CD4-positive, alpha-beta T cell treated with Interleukin-4 for 4 hours (primary cell): Measurements from ENCODE around the gene SNCB.

Experiments used
- DNase-seq: peaks from one replicate; pipeline ENCODE4 v3.0.0-alpha.2; 2020

The SNCB gene

DNA sequence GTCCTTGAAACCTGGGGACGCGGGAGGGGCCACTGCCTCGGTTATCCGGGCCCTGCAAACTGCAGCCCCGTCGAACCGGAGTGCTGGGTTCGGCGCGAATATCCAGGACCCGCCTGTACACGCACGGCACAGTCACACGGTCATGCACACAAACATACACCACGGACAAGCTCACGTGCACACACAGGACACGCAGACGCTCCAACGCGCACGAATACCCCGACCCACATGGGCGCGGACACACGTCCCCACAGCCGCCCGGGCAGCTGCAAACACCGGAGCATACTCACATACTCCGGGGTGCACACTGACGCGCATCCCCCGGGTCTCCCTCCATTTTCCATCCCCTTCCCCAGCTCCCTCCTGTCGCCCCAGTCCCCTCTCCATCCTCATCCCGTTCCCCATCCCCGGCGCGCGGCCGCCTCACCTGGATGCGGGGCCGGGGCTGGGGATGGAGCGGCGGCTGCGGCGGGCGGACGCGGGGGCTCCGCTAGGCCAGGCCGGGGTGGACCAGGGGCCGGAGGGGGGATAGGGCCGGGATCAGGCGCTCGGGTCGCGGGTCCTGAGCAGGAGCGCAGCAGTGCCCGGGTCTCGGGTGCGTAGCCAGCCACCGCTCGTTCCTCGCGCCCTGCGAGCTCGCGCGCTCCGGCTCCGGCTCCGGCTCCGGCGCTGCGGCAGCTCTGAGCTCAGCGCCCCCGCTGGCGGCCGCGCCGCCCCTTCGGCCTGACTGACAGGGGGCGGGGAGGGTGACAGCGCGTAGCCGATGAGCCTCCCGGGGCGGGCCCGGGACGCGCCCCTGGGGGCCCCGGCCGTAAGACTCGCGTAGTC lies at the start of gene SNCB, which contains the start of gene EIF4E1B:
Gene SNCB (minus strand): TSS at position 682 of the 828 bp plus-strand sequence. CDS start 880 bp downstream, outside the sequence.
Gene EIF4E1B (plus strand): TSS at position 823 of the 828 bp plus-strand sequence. CDS start 12,113 bp downstream, outside the sequence.
- DNase-seq = no peak

DNA sequence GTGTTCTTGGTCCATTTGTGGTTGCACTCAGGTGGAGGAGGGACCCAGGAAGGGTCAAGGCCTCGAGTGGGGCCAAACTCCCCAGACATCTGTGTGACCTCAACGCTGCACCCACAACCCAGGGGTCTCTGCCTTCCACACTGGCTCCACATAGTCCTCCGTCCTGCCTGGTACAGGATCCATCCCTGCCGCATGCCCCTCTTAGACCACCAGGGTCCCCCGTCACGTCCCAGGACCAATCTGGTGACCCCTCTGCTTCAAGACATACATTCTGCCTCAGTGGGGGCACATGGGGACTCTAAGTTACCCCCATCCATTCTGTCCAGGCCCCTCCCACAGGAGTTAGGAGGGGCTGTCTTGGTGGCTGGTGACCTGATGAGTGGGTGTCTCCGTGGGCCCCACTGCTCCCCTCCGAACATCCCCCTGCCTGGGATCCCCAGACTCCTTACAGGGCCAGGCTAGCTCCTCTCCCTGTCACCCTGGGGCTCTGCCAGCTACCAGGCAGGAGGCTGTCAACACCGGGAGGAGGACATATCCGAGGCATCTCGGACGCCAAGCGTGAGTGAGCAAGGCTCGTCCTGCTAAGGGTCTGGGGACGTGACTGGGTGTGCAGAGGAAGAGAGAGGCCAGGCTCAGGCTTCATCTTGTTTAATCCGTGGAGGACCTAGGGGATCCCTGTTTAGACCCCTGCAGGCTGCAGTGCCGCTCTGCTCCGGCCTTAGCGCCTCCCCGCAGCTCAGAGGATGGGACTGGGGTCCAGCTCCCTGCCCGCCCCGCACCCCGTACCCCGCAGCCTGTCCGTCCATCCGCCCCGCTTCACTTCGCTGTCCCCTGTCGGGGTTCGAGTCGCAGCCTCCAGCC lies 49.3 kb upstream of the SNCB start:
- no peak for DNase-seq

DNA sequence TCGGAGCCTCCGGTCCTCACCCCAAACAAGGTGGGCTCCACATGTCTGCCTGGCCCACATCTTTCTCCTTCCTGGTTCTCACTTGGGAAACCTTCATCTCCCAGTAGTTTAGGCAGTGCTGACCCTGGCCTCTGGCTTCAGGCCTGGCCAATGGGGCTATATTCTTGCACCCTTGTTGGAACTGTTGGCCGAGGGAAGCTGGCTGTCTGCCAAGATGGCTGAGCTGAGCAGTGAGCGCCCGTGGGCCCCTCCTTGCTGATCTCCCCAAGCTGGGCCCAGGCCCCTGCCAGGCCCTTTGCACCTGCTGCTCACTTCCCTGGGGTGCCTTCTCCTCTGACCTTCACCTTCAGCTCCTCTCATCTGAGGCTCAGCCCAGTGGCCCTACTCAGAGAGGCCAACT lies 48.2 kb upstream of the SNCB start:
- no peak for DNase-seq

DNA sequence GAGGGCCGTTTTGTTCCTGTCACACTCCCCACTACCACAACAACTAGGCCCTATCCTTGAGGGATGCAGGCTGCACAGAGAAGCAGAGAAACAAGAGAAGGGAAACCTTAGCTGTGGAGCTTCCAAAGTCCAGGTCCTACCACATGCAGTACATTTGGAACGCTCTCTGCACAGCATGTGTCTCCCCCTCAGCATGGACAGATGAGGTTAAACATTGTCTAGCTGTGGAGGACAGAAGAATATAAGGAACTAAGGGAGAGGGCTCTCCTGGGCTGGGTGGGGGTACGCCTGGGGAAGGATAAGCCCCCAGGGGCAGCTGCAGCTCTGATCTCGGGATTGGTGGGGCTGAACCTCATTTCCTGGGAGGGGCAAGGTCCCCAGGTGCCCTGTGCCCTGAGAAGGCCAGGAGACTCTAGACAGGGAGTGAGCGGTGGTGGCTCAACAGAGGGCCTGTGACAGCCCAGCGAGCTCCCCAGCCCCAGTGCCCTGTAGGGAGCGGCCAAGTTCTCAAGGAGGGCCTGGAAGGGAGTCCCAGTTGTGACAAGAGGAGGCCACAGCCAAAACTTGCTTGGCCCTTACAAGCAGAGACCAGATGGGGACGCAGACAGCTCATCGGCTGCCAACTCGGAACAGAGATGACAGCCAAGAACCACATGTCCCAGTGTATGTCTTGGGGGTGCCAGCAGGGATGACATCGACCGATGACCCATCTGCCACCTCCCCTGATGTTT lies 47.0 kb upstream of the SNCB start:
- no peak for DNase-seq

DNA sequence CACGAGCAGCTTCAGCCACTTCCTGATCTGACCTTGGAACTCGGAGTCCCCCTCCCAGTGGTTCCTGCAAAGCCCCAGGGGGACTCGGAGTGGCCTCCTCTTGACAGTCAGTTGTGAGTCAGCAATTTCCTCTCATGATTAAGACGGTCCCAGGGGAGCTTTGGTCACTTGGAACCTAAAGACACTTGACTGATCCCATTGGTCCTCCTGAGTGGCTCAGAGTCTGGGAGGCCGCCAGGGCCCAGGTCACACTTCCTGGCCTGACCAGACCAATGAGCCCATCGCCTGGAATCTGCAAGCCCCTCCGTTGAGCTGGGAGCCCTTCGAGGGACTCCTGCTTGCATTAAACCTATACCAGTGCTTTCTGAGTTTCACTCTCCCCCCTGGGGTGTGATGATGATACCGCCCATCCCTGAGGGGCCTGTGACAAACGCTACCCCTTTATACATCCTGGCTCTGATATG lies 46.1 kb upstream of the SNCB start:
- no peak for DNase-seq

DNA sequence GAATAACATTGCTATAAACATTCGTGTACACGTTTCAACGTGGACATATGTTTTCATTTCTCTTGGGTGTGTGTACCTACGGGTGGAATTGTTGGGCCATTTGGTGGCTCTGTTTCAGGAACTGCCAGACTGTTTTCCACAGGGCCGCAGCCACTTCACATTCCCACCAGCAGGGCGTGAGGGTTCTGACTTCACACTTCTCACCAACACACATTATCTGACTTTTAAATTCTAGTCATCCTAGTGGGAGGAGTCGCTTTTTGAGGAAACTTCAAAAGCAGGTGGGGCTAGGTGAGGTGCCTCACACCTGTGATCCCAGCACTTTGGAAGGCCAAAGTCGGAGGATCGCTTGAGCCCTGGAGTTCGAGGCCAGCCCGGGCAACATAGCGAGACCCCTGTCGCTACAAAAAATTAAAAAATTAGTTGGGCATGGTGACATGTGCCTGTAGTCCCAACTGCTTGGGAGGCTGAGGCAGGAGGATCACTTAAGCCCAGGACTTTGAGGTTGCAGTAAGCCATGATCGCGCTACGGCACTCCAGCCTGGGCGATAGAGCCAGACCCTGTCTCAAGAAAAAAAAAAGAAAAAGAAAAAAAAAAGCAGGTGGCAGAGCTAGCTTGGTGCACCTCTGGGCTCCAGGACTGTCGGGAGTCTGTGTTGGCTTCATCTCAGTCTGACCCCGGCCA lies 45.5 kb upstream of the SNCB start:
- DNase-seq = no peak

DNA sequence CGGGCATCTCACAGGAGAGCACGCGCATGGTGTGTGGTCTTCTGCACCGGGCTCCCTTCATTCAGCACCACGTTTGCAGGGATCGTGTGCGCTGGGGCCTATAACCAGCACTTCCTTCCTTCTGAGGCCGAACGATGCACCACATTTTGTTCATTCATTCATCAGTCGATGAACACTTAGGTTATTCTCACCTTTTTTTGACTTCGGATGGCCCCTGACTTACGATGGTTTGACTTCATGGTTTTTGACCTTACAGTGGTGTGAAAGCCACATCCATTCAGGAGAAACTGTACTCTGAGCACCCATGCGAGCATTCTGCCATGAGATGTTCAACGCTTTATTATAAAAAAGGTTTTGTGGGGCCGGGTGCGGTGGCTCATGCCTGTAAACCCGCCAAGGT lies 44.5 kb upstream of the SNCB start:
- DNase-seq = no peak

DNA sequence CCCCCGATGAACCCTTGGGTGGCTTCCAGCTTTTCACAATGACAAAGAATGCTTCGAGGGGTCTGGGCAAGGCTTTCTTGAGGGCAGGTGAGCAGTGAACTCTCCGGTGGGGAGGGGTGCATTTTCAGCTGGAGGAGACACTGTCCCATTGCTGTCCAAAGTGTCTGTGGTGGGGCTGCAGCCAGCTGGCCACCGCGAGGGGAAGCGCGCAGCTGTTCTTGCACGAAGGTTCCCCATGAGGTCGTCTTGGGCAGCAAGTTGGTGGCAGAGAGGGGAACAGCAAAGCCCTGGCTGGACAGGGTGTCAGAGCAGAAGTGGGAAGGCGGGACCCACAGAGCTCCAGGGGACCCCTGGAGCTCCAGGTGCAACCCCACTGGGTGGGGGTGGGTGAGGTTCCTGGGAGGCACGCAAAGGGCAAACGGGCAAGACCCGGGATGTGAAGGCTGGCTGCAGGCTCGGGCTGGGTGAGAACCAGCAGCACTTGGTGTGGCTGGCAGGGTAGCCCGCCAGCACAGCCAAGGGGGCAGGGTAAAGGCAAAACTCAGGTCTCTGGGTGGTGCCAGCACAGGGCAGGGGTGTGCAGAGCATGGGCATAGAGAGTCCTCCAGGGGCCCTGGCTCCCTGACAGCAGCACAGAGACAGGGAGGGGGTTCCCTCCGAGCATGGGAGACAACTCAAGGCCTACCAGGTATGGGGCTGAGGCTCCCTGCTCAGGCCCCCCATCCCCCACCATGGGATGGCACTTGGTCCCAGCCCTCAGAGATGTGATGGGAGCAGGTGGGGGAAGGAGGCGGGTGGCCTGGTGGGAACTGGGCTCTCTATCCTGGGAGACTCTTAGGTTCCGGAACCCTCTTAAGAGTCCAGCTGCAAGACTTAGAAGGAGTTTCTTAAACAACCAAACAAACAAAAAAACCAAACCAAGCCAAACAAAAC lies 43.6 kb upstream of the SNCB start:
- no peak for DNase-seq

DNA sequence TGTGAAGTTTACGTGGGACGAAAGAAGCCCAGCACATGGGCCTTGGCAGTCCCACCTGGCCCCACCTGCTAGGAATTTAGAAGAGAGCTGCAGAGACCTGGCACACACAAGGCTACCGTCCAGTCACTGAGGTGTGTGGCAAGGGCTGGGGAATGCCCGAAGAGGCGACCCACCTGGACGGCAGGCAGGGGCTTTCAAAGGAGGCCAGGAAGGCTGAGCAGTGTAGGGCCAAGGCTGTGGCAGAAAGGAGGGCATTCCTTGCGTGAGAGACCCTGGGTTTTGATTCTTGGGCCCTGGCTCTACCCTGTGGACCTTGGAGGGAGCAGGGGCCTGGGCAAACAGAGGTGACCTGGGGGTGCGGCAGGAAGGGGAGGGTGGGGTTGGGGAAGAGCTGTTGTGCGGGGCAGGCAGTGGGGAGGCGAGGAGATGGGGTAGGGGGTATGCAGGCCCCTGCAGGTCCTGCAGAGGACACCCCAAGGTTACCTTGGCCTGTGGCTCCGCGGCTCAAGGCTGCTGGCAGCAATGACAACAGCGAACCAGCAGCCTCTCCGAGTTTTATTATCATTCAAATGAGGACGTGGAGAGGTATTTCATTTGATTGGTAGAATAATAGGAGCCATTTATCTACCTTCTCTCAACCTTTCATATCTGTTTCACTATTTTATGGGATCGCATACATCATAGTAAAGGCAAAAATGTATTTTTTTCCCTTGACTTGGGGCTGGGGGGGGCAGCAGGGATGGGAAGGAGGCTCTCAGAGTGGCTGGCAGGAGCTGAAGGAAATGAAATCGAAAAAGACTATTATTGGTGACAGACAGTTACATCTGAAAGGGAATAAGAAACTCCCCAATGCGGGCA lies 41.8 kb upstream of the SNCB start:
- DNase-seq = no peak

DNA sequence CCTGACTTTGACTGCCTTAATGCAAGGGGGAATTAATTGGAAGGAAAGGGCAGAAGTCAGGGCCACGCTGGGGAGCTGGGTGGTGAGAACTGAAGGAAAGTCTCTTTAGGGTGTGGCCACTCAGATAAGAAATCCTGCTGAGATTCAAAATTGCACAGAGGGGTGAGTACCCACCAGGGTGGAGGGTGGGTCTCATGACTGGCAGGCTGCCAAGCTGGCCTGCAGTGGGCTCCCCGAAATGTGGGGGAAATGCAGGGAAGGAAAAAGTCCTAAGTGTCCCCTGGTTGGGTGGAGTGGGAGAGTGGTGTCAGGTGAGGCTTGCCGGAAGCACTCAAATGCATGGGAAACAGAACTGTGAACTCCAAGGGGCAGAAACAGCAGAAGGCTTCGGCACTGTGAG lies 41.1 kb upstream of the SNCB start:
- no peak for DNase-seq

DNA sequence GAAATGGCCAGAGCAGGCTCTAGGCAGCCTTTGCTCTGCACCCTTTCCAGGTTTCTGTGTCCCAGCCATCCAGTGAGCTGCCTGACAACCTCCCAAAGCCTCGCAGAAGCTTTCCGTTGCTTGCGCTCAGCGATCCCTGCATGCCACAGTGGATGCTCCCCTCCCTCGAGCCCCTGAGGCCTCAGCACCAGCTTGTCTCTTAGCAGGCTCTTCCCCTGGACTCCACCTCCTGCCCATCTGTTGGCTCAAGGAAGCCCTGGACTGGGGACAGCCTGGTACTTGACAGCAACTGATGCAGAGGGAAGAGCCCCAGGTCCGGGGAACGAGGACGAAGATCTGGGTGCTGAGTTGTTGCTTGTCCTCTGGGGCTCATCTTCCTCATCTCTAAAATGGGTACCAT lies 40.1 kb upstream of the SNCB start:
- no peak for DNase-seq

DNA sequence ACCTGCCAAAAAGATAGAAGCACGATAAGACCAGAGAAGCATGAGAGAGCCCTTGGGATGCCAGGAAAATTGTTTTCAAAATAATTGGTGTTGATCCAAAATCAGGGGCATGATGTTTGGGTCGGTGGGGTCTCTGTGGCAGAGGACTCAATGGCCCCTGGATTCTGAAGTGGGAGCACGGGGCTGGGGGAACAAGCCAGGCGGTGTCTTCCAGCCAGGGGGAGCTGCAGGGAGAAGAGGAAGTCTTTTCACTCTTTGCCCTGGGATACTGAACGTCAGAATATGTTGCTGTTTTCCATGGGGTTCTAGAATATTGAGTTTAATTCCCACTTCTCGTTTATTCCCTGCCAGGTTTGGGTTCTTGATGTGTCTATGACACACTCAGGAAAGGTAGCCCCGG lies 37.3 kb upstream of the SNCB start:
- no peak for DNase-seq

DNA sequence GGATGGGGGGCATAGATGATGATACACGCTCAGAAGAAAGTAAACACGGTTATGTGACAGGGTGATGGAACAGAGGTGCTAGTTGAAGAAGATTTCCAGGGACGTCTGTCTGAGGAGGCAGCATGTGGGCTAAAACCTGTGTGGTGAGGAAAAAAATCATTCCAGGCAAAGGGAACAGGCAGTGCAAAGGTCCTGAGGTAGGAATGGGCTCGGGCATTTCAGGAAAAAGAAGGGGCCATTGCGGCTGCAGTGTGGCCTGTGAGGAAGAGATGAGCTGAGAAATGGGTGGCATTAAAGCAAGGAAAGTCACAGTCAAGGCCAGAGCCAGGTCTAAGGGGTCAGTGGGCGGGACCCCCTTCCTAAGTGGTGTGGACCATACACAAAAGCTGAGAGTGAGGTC lies 35.2 kb upstream of the SNCB start:
- no peak for DNase-seq

DNA sequence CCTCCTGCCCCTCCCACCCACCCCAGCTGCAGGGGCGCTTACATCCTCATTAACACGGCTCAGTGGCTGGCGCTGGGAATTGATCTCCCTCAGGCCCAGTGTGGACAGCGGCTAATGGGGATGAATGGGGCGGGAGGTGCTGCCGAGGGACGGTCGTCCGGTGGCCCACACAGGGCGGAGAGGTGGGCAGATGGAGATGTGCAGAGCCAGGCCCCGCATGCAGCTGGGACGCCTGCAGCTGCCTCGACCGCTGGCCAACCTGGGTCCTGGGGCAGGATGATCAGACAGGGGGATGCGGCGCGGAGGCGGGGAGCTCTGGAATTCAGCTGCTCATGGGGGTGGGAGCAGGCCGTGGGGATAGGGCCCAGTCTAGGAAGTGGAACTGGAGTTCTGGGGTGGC lies 34.6 kb upstream of the SNCB start:
- no peak for DNase-seq

DNA sequence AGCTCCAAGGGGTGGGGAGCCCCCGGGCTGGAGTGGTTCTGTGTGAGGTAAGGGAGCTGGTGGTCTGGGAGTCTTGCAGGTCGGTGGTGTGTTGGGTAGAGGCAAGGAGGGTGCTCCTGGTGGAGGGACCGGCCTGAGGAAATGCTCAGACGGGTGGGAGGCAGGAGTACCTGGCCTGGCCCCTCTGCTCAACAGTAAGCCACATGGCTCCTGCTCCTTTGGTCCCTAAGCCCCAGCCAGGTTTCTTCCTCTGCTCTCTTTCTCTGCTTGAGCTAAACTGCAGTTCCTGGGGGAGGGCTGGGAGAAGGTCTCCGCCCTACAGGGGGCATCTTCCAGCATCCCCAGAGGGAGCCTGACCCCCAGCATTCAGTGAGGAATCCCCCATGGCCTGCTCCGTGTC lies 34.1 kb upstream of the SNCB start:
- DNase-seq = no peak

DNA sequence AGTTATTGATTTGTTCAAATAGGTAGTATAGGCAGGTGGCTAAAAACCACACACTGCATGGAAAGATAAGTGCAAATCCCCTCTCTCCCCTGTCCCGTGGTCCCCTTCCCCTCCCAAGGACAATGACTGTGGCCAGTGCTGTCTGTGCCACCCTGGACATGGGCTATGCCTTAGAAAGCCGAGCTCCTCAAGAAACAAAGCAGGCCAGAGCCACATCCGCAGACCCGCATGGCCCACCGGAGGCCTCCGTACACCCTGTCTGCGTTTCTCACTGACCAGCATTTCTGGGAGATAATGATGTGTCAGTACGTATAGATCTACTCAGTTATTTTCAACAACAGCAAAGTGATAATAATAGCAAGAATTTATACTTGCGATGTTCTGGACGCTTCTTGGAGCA lies 33.2 kb upstream of the SNCB start:
- DNase-seq = no peak

DNA sequence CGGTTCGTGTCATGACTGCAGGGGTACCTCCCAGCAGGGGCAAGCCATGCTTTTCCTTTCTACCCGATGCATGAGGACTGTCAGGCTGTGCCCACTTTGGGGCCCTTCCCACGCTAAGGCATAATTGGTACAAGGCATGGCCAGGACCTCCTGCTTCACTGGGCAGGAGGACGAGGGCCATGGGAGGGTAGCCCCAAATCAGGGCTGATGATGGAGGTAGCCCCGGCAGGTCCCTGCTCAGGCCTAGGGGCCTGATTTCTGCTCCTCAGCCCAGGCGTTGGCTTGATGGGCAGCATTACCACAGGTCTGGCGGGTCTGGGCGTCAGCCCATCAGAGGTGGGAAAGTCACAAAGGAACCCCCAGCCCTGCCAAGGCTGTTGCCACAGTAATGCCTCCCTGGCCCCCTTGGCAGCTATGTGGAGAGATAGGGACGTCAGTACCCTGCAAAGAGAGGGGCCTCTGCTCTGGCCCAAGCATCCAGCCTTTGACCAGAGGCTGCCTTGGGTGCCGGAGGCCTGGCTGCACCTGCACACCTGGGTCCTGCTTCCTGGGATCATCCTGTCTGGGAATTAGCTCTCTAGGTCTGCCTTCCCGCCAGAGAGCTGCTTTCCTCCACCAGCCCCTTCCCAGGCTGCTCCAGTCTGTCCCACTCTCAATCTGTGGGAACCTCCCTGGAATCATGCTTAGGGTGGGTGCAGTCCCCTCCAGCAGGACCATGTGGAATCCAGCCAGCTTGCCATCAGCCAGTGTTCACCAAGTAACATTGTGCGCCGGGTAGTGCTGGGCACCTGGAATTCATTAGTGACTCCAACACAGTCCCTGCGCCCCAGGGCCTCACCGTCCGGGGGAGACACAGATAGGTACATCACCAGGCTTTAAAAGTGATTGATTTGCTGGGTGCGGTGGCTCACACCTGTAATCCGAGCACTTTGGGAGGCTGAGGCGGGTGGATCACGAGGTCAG lies 32.3 kb upstream of the SNCB start:
- DNase-seq = no peak

DNA sequence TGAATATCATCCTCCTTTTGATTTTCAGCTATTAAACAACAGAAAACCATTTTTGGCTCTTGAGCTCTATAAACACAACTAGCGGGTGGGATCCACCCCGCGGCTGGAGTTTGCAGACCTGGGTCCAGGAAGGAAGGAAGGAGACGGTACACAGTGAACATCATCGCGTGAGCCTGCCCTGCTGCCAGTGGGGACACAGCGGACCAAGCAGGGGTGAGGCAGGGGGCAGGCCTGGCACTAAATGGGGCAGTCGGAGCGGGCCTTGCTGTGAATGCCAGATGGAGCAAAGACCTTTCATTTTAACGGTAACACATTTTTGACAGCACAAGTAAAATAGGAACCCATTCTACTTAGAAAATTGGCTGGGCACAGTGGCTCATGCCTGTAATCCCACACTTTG lies 31.3 kb upstream of the SNCB start:
- DNase-seq = no peak
